K562 (cell line): ENCODE measurements around the gene ATP6V0A1. TPM values are rescaled to one million over a fixed set of nuclear protein-coding genes. Genes with fewer than 3 reads are reported as not detected.

ENCODE experiments used
- ARHGAP35 ChIP-seq: fragments of 450-650 bp; IDR thresholded peaks from 2 replicates; pipeline ENCODE4 v1.6.1; 2018; ENCODE audit not compliant: partially characterized antibody
- CHD1 ChIP-seq: fragments of 200-600 bp; sonication (generic); IDR thresholded peaks from one replicate; pipeline ENCODE4 v1.6.1; 2012; ENCODE audit warnings: mild to moderate bottlenecking, moderate library complexity, low read length, inconsistent platforms
- FOXP1 ChIP-seq: sonication (generic); formaldehyde crosslinking; IDR thresholded peaks from 2 replicates; pipeline ENCODE4 v1.8.0; 2022; ENCODE audit warnings: mild to moderate bottlenecking, missing genetic modification reagents
- KLF10 ChIP-seq: fragments of 250-450 bp; sonication (Bioruptor Pico); IDR thresholded peaks from 2 replicates; pipeline ENCODE4 v1.6.1; 2021; ENCODE audit warnings: matching md5 sums
- MCM2 ChIP-seq: fragments of 450-650 bp; IDR thresholded peaks from 2 replicates; pipeline ENCODE4 v1.6.1; 2017; ENCODE audit warnings: low read depth, mild to moderate bottlenecking
- NCOA4 ChIP-seq: fragments of 450-650 bp; IDR thresholded peaks from 2 replicates; pipeline ENCODE4 v1.6.1; 2018; ENCODE audit warnings: mild to moderate bottlenecking; ENCODE audit not compliant: partially characterized antibody
- NR3C1 ChIP-seq: sonication (generic); formaldehyde crosslinking; IDR thresholded peaks from 2 replicates; pipeline ENCODE4 v1.8.1; 2022; ENCODE audit warnings: missing genetic modification reagents
- PHF8 ChIP-seq: fragments of 200-600 bp; sonication (generic); IDR thresholded peaks from 2 replicates; pipeline ENCODE4 v1.6.1; 2012; ENCODE audit warnings: mixed run types, mild to moderate bottlenecking, inconsistent platforms, low read length, moderate library complexity, borderline replicate concordance
- POLR2G ChIP-seq: fragments of 200-400 bp; formaldehyde crosslinking; IDR thresholded peaks from 2 replicates; pipeline ENCODE4 v1.6.1; 2017; ENCODE audit warnings: low read depth, mild to moderate bottlenecking, antibody characterized with exemption, low read length, moderate library complexity
- PTTG1 ChIP-seq: fragments of 450-650 bp; IDR thresholded peaks from 2 replicates; pipeline ENCODE4 v1.6.1; 2016; ENCODE audit warnings: low read depth, mild to moderate bottlenecking, missing genetic modification characterization, missing compliant biosample characterization
- RHOXF2B ChIP-seq: fragments of 250-450 bp; sonication (Bioruptor Pico); conservative IDR thresholded peaks from 2 replicates; pipeline ENCODE4 v1.5.1; 2021
- TAF9B ChIP-seq: fragments of 450-650 bp; IDR thresholded peaks from 2 replicates; pipeline ENCODE4 v1.6.1; 2018; ENCODE audit warnings: mild to moderate bottlenecking; ENCODE audit not compliant: partially characterized antibody
- TCFL5 ChIP-seq: fragments of 250-450 bp; sonication (Bioruptor Pico); conservative IDR thresholded peaks from 2 replicates; pipeline ENCODE4 v1.6.1; 2021; ENCODE audit warnings: mild to moderate bottlenecking, moderate library complexity, matching md5 sums
- TEAD2 ChIP-seq: fragments of 450-650 bp; IDR thresholded peaks from 2 replicates; pipeline ENCODE4 v1.6.1; 2016; ENCODE audit warnings: missing genetic modification characterization, control low read depth, missing compliant biosample characterization
- ZKSCAN8 ChIP-seq: fragments of 200-800 bp; sonication (Bioruptor generic); IDR thresholded peaks from 2 replicates; pipeline ENCODE4 v1.6.1; 2016; ENCODE audit warnings: missing genetic modification characterization, missing compliant biosample characterization
- ZNF282 ChIP-seq: sonication (generic); formaldehyde crosslinking; IDR thresholded peaks from 2 replicates; pipeline ENCODE4 v1.8.1; 2023; ENCODE audit warnings: missing genetic modification reagents
- ZNF347 ChIP-seq: fragments of 450-650 bp; formaldehyde crosslinking; IDR thresholded peaks from 2 replicates; pipeline ENCODE4 v1.4.0; 2020; ENCODE audit warnings: low read depth, mild to moderate bottlenecking, moderate library complexity
- ZNF583 ChIP-seq: fragments of 250-450 bp; sonication (Bioruptor Pico); IDR thresholded peaks from 2 replicates; pipeline ENCODE4 v1.4.0; 2020
- ZNF668 ChIP-seq: fragments of 250-450 bp; sonication (Bioruptor Pico); IDR thresholded peaks from 2 replicates; pipeline ENCODE4 v1.8.0; 2022; ENCODE audit warnings: mild to moderate bottlenecking, inconsistent platforms
- ZNF699 ChIP-seq: fragments of 250-450 bp; sonication (Bioruptor Pico); IDR thresholded peaks from 2 replicates; pipeline ENCODE4 v1.8.0; 2021; ENCODE audit warnings: mild to moderate bottlenecking, moderate library complexity; ENCODE audit not compliant: insufficient replicate concordance
- ZNF717 ChIP-seq: fragments of 250-450 bp; sonication (Bioruptor Pico); IDR thresholded peaks from 2 replicates; pipeline ENCODE4 v1.5.0; 2021
- ZNF766 ChIP-seq: fragments of 200-800 bp; sonication (Bioruptor generic); conservative IDR thresholded peaks from 2 replicates; pipeline ENCODE4 v1.6.1; 2016; ENCODE audit warnings: missing genetic modification characterization, missing compliant biosample characterization
- ZNF77 ChIP-seq: fragments of 250-450 bp; sonication (Bioruptor Pico); IDR thresholded peaks from 2 replicates; pipeline ENCODE4 v1.5.0; 2020
- polyA plus RNA-seq, 8 experiments: library from polyadenylated mRNA; depleted of rRNA in 4 of 8; stranded (reverse) in 5 of 8; unstranded in 3 of 8; fragments of >200 nt; fragmentation: Nextera tagmentation in 2 of 8; fragmentation: Illumina TruSeq in 1 of 8; extraction: Ambion mirVana in 2 of 8; extraction: Trizol in 1 of 8; gene quantifications; 2 replicates each; pipeline versions ENCODE4 v1.2.1 to v1.2.3, GENCODE V29; 2011 to 2014; ENCODE audit warnings: inconsistent platforms in 1 of 8, missing spikeins in 1 of 8
- total RNA-seq, 7 experiments: library from RNA; depleted of rRNA in 6 of 7; stranded (reverse); fragments of >200 nt in 6 of 7; fragmentation: Illumina TruSeq in 2 of 7; extraction: Trizol in 2 of 7; gene quantifications; 2 replicates each; pipeline versions ENCODE4 v1.2.1 to v1.2.3, GENCODE V29; 2011 to 2021; ENCODE audit warnings: low replicate concordance in 1 of 7
- TF ChIP-seq, protein P1 (sequence below): fragments of 250-450 bp; sonication (Bioruptor Pico); IDR thresholded peaks from 2 replicates; pipeline ENCODE4 v1.5.0; 2020; ENCODE audit warnings: mild to moderate bottlenecking, borderline replicate concordance
- TF ChIP-seq, protein P2 (sequence below): fragments of 250-450 bp; sonication (Bioruptor Pico); IDR thresholded peaks from 2 replicates; pipeline ENCODE4 v1.8.0; 2022; ENCODE audit warnings: inconsistent platforms, mild to moderate bottlenecking, moderate library complexity, borderline replicate concordance

Gene ATP6V0A1
- total and polyA plus RNA-seq, 9 of the 15 experiments (the other 6 are each of a cell fraction or from before 2014, with no cell fraction given) = 11.8 to 158 (median 75.5) TPM

DNA sequence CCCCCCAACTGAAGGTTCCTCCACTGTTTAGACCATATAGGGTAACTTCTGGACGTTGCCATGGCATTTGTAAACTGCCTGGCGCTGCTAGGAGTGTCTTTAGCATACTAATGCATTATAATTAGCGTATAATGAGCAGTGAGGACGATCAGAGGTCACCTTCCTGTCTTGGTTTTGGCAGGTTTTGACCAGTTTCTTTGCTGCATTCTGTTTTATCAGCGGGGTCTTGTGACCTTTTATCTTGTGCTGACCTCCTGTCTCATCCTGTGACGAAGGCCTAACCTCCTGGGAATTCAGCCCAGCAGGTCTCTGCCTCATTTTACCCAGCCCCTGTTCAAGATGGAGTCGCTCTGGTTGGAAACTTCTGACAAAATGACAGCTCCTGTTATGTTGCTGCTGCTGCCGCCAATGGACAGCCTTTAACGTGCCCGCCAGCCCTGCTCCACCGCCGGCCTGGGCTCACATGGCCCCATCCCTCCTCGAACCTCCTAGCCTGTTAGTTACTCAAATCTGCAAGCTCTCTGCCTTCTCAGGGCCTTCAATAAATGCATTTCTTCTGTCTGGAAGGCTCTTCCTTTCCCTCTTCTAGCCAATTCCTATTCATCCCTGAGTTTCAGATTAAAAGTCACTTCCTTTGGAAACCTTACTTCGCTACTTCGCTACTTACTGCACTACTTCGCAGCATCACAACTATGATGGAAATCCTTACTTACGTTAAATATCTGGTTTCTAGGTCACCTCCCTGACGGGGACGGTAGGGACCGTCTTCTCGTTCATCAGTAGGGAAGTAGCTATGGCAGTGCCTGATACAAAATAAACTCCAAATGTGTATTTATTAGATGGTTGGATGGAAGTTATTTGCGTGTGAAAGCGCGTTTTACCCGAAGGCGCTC lies 76.7 kb downstream of the ATP6V0A1 start (continued):
- TF ChIP-seq ZNF347 = no peak
- no peak for TF ChIP-seq ZNF717 (CRISPR knock-in tag)
- TF ChIP-seq TEAD2 (tag) = peak; percentile 90
- peak; percentile 97 for TF ChIP-seq ZNF668
- TF ChIP-seq, protein P1, sequence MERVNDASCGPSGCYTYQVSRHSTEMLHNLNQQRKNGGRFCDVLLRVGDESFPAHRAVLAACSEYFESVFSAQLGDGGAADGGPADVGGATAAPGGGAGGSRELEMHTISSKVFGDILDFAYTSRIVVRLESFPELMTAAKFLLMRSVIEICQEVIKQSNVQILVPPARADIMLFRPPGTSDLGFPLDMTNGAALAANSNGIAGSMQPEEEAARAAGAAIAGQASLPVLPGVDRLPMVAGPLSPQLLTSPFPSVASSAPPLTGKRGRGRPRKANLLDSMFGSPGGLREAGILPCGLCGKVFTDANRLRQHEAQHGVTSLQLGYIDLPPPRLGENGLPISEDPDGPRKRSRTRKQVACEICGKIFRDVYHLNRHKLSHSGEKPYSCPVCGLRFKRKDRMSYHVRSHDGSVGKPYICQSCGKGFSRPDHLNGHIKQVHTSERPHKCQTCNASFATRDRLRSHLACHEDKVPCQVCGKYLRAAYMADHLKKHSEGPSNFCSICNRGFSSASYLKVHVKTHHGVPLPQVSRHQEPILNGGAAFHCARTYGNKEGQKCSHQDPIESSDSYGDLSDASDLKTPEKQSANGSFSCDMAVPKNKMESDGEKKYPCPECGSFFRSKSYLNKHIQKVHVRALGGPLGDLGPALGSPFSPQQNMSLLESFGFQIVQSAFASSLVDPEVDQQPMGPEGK (CRISPR knock-in tag) = peak; percentile 89; the same call in 1 of the 2 replicates
- no peak for TF ChIP-seq ZNF282 (CRISPR knock-in tag)
- peak; percentile 91 for TF ChIP-seq PTTG1 (tag)
- TF ChIP-seq TCFL5 (CRISPR knock-in tag) = peak; percentile 85
- no peak for TF ChIP-seq NR3C1 (CRISPR knock-in tag)
- TF ChIP-seq ZNF699 (CRISPR knock-in tag) = no peak
- peak; percentile 98 for TF ChIP-seq ZNF766 (CRISPR knock-in tag)
- peak; percentile 96 for TF ChIP-seq RHOXF2B (CRISPR knock-in tag)
- no peak for TF ChIP-seq POLR2G
- peak; percentile 96 for TF ChIP-seq ZKSCAN8 (CRISPR knock-in tag)
- TF ChIP-seq KLF10 (CRISPR knock-in tag) = peak; percentile 43; the same call in 1 of the 2 replicates
- TF ChIP-seq TAF9B = peak; percentile 72
- no peak for TF ChIP-seq FOXP1 (CRISPR knock-in tag)
- no peak for TF ChIP-seq MCM2
- 0 out of 2 replicates have a peak, but pooled peaks have one; percentile 29 for TF ChIP-seq ZNF77
- TF ChIP-seq NCOA4 = no peak
- no peak for TF ChIP-seq CHD1
- TF ChIP-seq ARHGAP35 = no peak
- TF ChIP-seq, protein P2, sequence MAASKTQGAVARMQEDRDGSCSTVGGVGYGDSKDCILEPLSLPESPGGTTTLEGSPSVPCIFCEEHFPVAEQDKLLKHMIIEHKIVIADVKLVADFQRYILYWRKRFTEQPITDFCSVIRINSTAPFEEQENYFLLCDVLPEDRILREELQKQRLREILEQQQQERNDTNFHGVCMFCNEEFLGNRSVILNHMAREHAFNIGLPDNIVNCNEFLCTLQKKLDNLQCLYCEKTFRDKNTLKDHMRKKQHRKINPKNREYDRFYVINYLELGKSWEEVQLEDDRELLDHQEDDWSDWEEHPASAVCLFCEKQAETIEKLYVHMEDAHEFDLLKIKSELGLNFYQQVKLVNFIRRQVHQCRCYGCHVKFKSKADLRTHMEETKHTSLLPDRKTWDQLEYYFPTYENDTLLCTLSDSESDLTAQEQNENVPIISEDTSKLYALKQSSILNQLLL (CRISPR knock-in tag) = no peak
- TF ChIP-seq PHF8 = peak; percentile 30; the same call in 1 of the 2 replicates
- TF ChIP-seq ZNF583 = peak; percentile 99
